ENCODE data around the gene TENM3.

TENM3 gene

GRCh38 chr4:182288534-182288933, 45.3 kb downstream of the TENM3 start:
- no peak for DNase-seq (ENCODE audit: low read depth)

GRCh38 chr4:182289809-182290208, 46.6 kb downstream of the TENM3 start:
- no peak for DNase-seq (ENCODE audit: low read depth)

- DNase-seq (ENCODE audit: low read depth) = no peak
Observed at GRCh38 chr4:182291175-182291574, 48.0 kb downstream of the TENM3 start.

GRCh38 chr4:182291597-182292270, 48.5 kb downstream of the TENM3 start:
- no peak for DNase-seq (ENCODE audit: low read depth)

- DNase-seq (ENCODE audit: low read depth) = no peak
Observed at GRCh38 chr4:182292612-182293011, 49.4 kb downstream of the TENM3 start.

- DNase-seq (ENCODE audit: low read depth) = no peak
Observed at GRCh38 chr4:182293691-182294255, 50.6 kb downstream of the TENM3 start.

- no peak for DNase-seq (ENCODE audit: low read depth)
Observed at GRCh38 chr4:182294451-182294850, 51.2 kb downstream of the TENM3 start.

- DNase-seq (ENCODE audit: low read depth) = no peak
Observed at GRCh38 chr4:182297659-182298058, 54.5 kb downstream of the TENM3 start.

- DNase-seq (ENCODE audit: low read depth) = no peak
Observed at GRCh38 chr4:182301736-182302135, 58.5 kb downstream of the TENM3 start.

GRCh38 chr4:182303847-182304246, 60.6 kb downstream of the TENM3 start:
- DNase-seq (ENCODE audit: low read depth) = no peak

GRCh38 chr4:182306792-182307507, 63.7 kb downstream of the TENM3 start:
- DNase-seq (ENCODE audit: low read depth) = no peak

GRCh38 chr4:182307746-182308145, 64.5 kb downstream of the TENM3 start:
- no peak for DNase-seq (ENCODE audit: low read depth)

- no peak for DNase-seq (ENCODE audit: low read depth)
Observed at GRCh38 chr4:182309877-182310276, 66.7 kb downstream of the TENM3 start.

- DNase-seq (ENCODE audit: low read depth) = no peak
Observed at GRCh38 chr4:182310316-182310715, 67.1 kb downstream of the TENM3 start.

- no peak for DNase-seq (ENCODE audit: low read depth)
Observed at GRCh38 chr4:182310962-182311361, 67.8 kb downstream of the TENM3 start.

GRCh38 chr4:182314537-182314936, 71.3 kb downstream of the TENM3 start:
- DNase-seq (ENCODE audit: low read depth) = no peak

GRCh38 chr4:182318256-182318655, 75.1 kb downstream of the TENM3 start:
- no peak for DNase-seq (ENCODE audit: low read depth)

- no peak for DNase-seq (ENCODE audit: low read depth)
Observed at GRCh38 chr4:182320092-182320491, 76.9 kb downstream of the TENM3 start.

GRCh38 chr4:182320580-182320979, 77.4 kb downstream of the TENM3 start:
- DNase-seq (ENCODE audit: low read depth) = no peak

- no peak for DNase-seq (ENCODE audit: low read depth)
Observed at GRCh38 chr4:182324282-182324681, 81.1 kb downstream of the TENM3 start.

GRCh38 chr4:182325397-182325796, 82.2 kb downstream of the TENM3 start:
- DNase-seq (ENCODE audit: low read depth) = no peak

- no peak for DNase-seq (ENCODE audit: low read depth)
Observed at GRCh38 chr4:182325848-182326255, 82.7 kb downstream of the TENM3 start.

GRCh38 chr4:182328505-182328904, 85.3 kb downstream of the TENM3 start:
- no peak for DNase-seq (ENCODE audit: low read depth)

All from stimulated activated CD8-positive, alpha-beta memory T cell treated with anti-CD3 and anti-CD28 coated beads, Interleukin-4, amount 100 ng/mL, for 24 hours (primary cell).